Fibroblast of skin of left biceps (primary cell): ENCODE data around the gene KLF13.
A peak's percentile ranks its signal among the peaks of the same experiment; 100 is the strongest.

Experiments used
- DNase-seq, 2 experiments: peaks; one replicate each; pipeline ENCODE4 v3.0.0-alpha.2; 2013; ENCODE audit warnings: low read depth in 2 of 2

Gene KLF13

GRCh38 chr15:31381801-31382712, 55.4 kb downstream of the KLF13 start:
- DNase-seq, result no peak

- no peak for DNase-seq
Observed at GRCh38 chr15:31382713-31383045, 56.0 kb downstream of the KLF13 start.

- DNase-seq, result no peak
Observed at GRCh38 chr15:31383139-31383538, 56.5 kb downstream of the KLF13 start.

- DNase-seq, result no peak
Observed at GRCh38 chr15:31384568-31384967, 57.9 kb downstream of the KLF13 start.

GRCh38 chr15:31385736-31386135, 59.1 kb downstream of the KLF13 start:
- no peak for DNase-seq

DNA sequence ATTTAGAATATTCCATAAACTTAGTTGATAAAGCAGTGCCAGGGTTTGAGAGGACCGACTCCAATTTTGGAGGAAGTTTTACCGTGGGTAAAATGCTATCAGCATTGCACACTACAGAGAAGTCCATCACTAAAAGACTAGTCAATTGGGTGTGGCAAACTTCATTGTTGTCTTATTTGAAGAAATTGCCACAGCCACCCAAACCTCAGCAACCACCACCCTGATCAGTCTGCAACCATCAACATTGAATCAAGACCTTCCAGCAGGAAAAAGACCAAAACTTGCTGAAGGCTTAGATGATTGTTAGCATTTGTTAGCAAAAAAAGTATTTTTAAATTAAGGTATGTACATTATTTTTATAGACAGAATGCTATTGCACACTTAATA, 60.5 kb downstream of the KLF13 start:
- no peak for DNase-seq

DNA sequence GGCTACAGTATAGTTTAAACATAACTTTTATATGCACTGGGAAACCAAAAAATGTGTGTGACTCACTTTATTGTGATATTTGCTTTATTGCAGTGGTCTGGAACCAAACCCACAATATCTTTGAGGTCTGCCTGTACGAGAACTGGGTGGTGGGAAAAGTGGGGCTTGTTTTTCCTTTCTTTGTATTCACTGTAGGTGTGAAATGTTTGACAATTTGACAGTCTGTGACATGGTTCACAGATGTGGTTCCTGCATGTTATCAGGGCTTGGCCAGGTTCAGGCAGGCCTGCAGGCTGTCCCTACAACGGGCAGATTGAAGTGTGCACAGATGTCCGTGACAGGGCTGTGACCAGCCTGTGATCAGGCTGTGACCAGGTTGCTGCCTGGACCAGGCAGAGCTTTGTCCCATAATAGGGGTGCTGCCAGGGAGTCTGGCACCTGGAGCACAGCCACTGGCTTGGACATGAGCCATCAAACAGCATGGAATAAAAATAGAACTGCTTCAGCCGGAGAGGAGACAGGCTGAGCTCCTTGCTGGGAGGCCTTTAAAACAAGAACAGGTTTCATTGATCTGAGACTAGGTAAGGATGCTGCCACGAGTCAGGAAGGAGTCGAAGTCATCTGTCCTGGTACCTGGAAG, 61.0 kb downstream of the KLF13 start:
- no peak for DNase-seq

DNA sequence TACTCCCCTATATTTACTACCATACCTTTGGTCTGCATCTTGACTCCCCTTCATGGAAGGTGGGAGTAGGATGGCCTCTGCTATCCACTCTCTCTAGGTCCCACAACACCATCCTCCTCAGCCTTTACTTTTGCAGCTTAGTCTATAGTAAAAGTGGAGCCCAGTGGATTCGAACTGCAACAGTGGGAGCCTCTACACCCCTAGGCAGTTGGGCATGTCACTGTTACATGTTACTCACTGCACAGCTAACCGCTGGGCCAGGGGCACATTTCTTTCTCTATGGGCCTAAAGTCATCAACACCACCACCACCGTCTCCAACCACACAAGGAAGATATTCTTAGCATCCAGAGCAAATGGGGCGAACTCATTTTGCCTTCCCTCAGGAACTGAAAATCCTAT, 62.9 kb downstream of the KLF13 start:
- DNase-seq, result no peak

GRCh38 chr15:31390029-31390428, 63.4 kb downstream of the KLF13 start:
- DNase-seq, result no peak

DNA sequence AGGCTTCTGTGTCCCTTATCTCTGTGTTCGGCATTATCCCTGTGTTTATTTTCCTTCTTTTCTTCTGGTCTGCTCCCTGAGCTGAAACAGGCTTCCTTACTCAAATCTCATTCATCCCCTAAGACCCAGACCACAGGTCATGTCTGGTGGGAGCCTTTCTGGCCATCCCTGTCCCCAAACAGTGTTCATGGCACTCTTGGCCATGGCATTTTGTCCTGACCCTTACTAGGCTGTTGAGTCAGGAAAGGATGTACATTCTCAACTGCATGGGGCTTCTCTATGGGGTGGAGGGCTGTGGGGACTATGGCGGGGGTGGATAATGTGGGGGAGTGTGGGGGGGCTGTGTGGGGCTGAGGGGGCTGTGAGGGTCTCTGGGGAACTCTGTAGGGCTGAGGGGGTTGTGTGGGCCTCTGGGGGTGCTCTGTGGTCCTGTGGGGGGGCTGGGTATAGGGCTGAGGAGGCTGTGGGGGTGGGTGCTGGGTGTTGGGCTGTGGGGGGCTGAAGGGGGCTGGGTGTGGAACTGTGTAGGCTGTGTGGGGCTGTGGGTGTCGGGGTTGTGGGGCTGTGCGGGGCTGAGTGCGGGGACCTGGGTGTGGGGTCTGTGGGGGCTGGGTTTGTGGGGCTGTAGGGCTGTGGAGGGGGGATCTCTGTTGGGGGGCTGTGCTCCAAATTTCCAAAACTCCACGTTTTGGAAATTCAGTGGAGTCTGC, 64.3 kb downstream of the KLF13 start:
- no peak for DNase-seq

GRCh38 chr15:31391687-31392671, 65.3 kb downstream of the KLF13 start:
- peak; percentile 49 for DNase-seq

- no peak for DNase-seq
Observed at GRCh38 chr15:31392761-31393401, 66.2 kb downstream of the KLF13 start.

- no peak for DNase-seq
Observed at GRCh38 chr15:31393444-31394091, 66.9 kb downstream of the KLF13 start.

GRCh38 chr15:31396881-31397560, 70.4 kb downstream of the KLF13 start:
- no peak for DNase-seq

GRCh38 chr15:31397851-31398661, 71.4 kb downstream of the KLF13 start:
- DNase-seq, result no peak

DNA sequence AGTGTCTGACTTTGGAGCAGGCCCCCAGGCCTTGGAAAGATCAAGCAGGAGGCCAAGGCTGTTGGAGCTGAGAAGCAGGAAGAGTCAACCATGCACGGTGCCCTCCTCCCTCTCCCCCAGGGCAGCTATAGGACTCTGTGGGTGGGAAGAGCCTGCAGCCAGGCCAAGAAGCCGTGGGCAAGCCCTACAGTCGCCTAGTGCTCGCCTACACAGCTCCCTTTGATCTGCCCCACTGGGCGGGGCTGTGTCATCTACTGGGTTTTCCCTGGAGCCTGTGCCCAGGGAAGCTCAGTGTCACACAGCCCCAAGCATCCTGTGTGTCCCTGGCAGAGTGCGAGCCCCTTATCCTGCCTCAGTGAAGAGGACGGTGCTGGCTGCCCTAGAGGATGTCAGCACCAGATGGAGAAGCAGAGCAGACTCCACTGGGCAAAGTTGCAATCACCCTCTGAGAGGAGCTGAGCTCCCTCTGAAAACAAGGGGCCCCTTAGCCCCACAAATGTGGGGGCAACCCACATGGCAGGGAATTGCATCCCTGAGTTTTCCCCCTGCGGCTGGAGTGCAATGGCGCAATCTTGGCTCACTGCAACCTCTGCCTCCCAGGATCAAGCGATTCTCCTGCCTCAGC, 72.2 kb downstream of the KLF13 start:
- DNase-seq, result no peak

GRCh38 chr15:31399544-31400171, 73.0 kb downstream of the KLF13 start:
- DNase-seq, result no peak
